Activated CD8-positive, alpha-beta T cell treated with anti-CD3 and anti-CD28 coated beads for 36 hours (primary cell): Measurements from ENCODE around the gene NAA10. TPM values are rescaled to one million over a fixed set of nuclear protein-coding genes. Genes with fewer than 3 reads are reported as not detected.

Source experiments
- ATAC-seq: fragments of 200-7000 bp; cut with Tn5 transposase; one replicate; pipeline ENCODE4 v1.10.0; 2021; ENCODE audit warnings: mild to moderate bottlenecking, moderate library complexity
- CTCF ChIA-PET: fragments of 350-600 bp; sonication (Branson Sonifier 250); formaldehyde crosslinking; loops from one replicate; lab custom pipeline; 2021; ENCODE audit warnings: antibody characterized with exemption; lab: Charles Lee
- POLR2A ChIA-PET: fragments of 350-600 bp; sonication (Branson Sonifier 250); formaldehyde crosslinking; loops from one replicate; lab custom pipeline; 2021; ENCODE audit warnings: antibody characterized with exemption; lab: Charles Lee
- DNase-seq: peaks from one replicate; pipeline ENCODE4 v3.0.0-alpha.2; 2020
- H3K27ac Mint-ChIP-seq: one replicate; pipeline ENCODE4 v1.8.0; 2021; ENCODE audit warnings: mild to moderate bottlenecking, mixed read lengths
- H3K27me3 Mint-ChIP-seq: one replicate; pipeline ENCODE4 v1.8.0; 2021; ENCODE audit warnings: mixed read lengths
- H3K36me3 Mint-ChIP-seq: one replicate; pipeline ENCODE4 v1.8.0; 2021; ENCODE audit warnings: low read depth, mixed read lengths
- H3K4me1 Mint-ChIP-seq: one replicate; pipeline ENCODE4 v1.8.0; 2021; ENCODE audit warnings: low read depth, mixed read lengths
- H3K4me3 Mint-ChIP-seq: one replicate; pipeline ENCODE4 v1.8.0; 2021; ENCODE audit warnings: mild to moderate bottlenecking, moderate library complexity, mixed read lengths
- H3K9me3 Mint-ChIP-seq: one replicate; pipeline ENCODE4 v1.8.0; 2021; ENCODE audit warnings: mixed read lengths
- intact Hi-C: fragments of 100-400 bp; cut with micrococcal nuclease; formaldehyde crosslinking; loops from one replicate; pipeline ENCODE4 v1.10.0; 2022
- total RNA-seq, 2 experiments: library from RNA; stranded (reverse); gene quantifications; one replicate each; pipeline ENCODE4 v1.2.3, GENCODE V29; 2021
- TF ChIP-seq, protein P1 (sequence below): fragments of 200-600 bp; IDR thresholded peaks from one replicate; pipeline ENCODE4 v1.8.0; 2022; ENCODE audit warnings: antibody characterized with exemption, mild to moderate bottlenecking

Gene NAA10
- total RNA-seq, 2 experiments from 2014 or later: 123 to 136 TPM

DNA sequence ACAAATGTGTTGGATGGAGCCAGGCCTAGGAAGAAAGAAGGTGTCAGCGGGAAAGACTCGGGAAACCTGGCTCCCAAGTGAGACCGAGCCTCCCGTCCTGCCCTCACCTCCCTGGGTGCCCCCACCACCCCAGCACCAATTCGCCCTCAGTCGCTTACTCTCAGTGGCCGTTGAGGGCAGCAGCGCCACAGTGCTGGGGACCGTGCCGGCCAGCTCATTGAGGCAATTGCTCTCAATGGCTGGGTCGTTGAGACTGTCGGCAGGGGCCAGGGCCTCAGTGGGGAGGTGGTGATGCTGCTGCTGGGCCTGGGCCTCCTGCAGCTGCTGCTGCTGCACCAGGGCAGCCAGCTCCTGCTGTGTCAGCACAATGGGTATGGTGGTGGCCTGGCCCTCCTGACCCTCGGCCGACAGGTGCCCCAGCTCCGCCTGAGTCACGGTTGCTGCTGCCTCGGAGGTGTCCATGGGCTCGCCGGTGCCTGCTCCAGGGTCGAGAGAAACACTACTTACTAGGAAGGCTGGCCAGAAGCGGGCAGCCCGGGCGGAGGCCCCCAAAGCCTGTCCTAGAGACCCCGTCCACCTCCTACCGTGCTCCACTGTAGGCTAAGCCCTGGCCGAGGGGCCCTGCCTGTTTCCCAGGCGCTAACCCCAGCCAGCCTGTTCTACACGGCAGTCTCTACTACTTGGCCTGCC is 17.0 kb upstream of the NAA10 start:
- H3K27me3 Mint-ChIP-seq: no peaks in the 10 kb centered on the region
- TF ChIP-seq, protein P1, sequence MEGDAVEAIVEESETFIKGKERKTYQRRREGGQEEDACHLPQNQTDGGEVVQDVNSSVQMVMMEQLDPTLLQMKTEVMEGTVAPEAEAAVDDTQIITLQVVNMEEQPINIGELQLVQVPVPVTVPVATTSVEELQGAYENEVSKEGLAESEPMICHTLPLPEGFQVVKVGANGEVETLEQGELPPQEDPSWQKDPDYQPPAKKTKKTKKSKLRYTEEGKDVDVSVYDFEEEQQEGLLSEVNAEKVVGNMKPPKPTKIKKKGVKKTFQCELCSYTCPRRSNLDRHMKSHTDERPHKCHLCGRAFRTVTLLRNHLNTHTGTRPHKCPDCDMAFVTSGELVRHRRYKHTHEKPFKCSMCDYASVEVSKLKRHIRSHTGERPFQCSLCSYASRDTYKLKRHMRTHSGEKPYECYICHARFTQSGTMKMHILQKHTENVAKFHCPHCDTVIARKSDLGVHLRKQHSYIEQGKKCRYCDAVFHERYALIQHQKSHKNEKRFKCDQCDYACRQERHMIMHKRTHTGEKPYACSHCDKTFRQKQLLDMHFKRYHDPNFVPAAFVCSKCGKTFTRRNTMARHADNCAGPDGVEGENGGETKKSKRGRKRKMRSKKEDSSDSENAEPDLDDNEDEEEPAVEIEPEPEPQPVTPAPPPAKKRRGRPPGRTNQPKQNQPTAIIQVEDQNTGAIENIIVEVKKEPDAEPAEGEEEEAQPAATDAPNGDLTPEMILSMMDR: no peak
- H3K36me3 Mint-ChIP-seq: peaks cover 44% of the 10 kb centered on the region
- intact Hi-C loops: no loop called here
- H3K4me3 Mint-ChIP-seq: no peak overlapping the region
- DNase-seq (no peak), ATAC-seq (no peak)
- peaks cover 39% of the 10 kb centered on the region for H3K4me1 Mint-ChIP-seq
- H3K9me3 Mint-ChIP-seq: no peaks in the 10 kb centered on the region
- POLR2A ChIA-PET: interaction anchor here (0.6 to 11.9 kb wide), 6 partner anchors 11 to 534 kb away, joined by 3 to 130 read pairs (median 5); partner anchors contain the start of genes ARHGAP4, HCFC1 and NAA10
- CTCF ChIA-PET: interaction anchor here (1.1 to 10.2 kb wide), 3 partner anchors 11 to 26 kb away, joined by 3 to 136 read pairs (median 17); partner anchors contain the start of gene ARHGAP4
- peak overlapping the region; percentile 66 for H3K27ac Mint-ChIP-seq

DNA sequence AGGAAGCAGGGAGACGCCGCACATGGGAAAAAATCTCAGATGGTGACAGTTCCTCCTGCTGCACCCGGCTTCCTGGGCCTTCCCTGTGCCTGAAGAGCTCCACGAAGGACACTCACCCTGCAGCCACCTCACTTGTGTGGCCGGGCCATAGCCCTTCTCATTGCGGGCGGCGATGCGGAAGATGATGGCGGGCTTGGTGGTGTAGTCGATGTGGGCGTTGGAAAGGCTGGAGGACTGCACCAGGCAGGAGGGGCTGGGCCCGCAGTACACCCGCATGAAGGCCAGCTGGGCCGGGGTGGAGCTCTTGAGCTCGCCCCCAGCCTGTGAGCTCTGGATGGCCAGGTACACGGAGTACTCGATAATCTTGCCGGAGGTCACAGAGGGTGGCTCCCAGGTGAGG is 15.3 kb upstream of the NAA10 start:
- peaks cover 40% of the 10 kb centered on the region for H3K36me3 Mint-ChIP-seq
- no peak overlapping the region for H3K4me3 Mint-ChIP-seq
- DNase-seq: no peak
- H3K27me3 Mint-ChIP-seq: no peaks in the 10 kb centered on the region
- peaks cover 39% of the 10 kb centered on the region for H3K4me1 Mint-ChIP-seq
- H3K9me3 Mint-ChIP-seq: no peaks in the 10 kb centered on the region
- CTCF ChIA-PET: interaction anchor here (1.2 to 10.2 kb wide), 4 partner anchors 12 to 183 kb away, joined by 4 to 136 read pairs (median 6); partner anchors contain the start of gene ARHGAP4
- intact Hi-C loops: no loop called here
- peak overlapping the region; percentile 66 for H3K27ac Mint-ChIP-seq
- no peak for ATAC-seq
- POLR2A ChIA-PET: interaction anchor here (0.5 to 11.9 kb wide), 7 partner anchors 9 to 60 kb away, joined by 3 to 130 read pairs (median 14); partner anchors contain the start of genes ARHGAP4, HCFC1 and NAA10
- TF ChIP-seq, protein P1: no peak

DNA sequence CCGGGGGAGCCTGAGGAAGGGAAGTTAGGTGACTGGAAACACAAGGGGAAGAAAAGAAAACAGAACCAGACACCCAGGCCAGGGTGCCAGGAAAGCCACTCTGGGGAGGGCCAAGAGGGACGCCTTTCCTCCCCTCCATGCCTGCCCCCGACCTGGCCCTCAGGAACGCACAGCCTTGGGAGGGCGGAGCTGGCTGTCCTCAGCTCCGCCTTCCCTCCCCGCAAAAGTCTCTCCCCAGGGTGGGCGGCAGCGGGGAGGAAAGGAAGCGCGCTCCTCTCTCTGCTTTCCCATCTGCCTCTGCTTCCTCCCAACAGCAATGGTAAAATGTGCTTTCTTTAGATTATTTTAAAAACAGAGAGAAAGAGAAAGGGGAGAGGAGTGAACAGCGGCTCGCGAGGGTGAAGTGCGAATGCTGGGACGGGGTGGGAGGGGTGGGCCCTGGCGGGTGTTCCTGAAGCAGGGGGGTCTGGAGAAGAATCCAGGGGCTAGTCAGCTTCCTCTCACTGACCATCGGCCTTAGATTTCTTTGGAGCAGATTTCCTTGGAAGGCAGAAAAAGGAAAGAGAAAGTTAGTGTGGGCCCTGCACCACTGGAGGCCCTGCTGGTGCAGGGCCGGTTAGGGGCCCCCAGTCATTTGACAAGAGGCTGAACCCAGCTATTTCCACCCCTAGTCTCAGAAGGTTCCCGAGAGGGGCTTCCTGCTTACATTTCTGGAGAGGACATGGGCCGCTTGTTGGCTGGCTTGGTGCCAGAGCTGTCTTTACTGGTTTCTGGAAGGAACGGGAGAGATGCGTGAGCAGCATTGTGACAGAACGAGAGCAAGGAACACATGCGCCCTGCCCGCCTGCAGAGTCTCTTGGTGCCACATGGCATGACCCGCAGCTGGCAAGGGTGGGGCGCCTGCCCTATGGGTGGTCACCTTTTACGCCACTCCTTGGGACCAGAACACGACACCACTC is 14.3 kb upstream of the NAA10 start:
- ATAC-seq (no peak), DNase-seq (no peak)
- intact Hi-C loops: no loop called here
- Mint-ChIP-seq H3K9me3 (no peaks in the 10 kb centered on the region), H3K4me3 (peak overlapping the region; percentile 42), H3K4me1 (peaks cover 41% of the 10 kb centered on the region), H3K27me3 (no peaks in the 10 kb centered on the region), H3K27ac (peak overlapping the region; percentile 86), H3K36me3 (peaks cover 33% of the 10 kb centered on the region)
- TF ChIP-seq, protein P1: no peak
- ChIA-PET POLR2A (interaction anchor here (0.6 to 11.9 kb wide), 8 partner anchors 10 to 91 kb away, joined by 3 to 130 read pairs (median 12); partner anchors contain the start of genes ARHGAP4, HCFC1 and NAA10), CTCF (interaction anchor here (1.2 to 10.2 kb wide), 5 partner anchors 11 to 182 kb away, joined by 4 to 136 read pairs (median 6); partner anchors contain the start of gene ARHGAP4)

DNA sequence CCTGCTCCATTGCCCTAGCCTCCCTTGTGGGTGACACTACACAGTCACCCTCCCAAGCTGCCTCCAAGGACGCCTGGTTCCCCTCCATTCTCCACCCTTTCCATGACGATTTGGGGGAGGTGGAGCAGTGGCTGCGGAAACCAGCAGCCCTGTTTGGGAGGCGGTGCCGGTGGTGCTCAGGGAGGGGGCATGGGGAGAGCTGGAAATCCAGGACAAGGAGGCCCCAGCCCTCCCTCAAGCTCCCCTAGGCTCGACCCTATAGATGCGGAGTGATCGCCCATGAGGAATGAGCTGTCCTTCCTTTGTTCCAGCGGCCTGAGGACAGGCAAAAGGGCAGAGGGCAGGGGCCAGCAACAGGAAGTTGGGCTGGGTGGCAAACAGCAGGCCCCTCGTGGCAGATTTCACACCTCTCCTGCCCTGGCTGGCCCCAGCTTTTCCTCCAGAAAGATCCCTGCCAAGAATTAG is 13.2 kb upstream of the NAA10 start:
- intact Hi-C loops: no loop called here
- Mint-ChIP-seq H3K27me3 (no peaks in the 10 kb centered on the region), H3K4me3 (no peak overlapping the region), H3K4me1 (peaks cover 42% of the 10 kb centered on the region), H3K9me3 (no peaks in the 10 kb centered on the region), H3K36me3 (peaks cover 26% of the 10 kb centered on the region), H3K27ac (peak overlapping the region; percentile 86)
- ATAC-seq (no peak), DNase-seq (no peak)
- TF ChIP-seq, protein P1: no peak
- ChIA-PET CTCF (interaction anchor here (0.7 to 10.2 kb wide), 7 partner anchors 9 to 184 kb away, joined by 3 to 136 read pairs (median 4); partner anchors contain the start of genes ARHGAP4, NAA10 and PLXNB3), POLR2A (interaction anchor here (0.5 to 11.9 kb wide), 6 partner anchors 12 to 75 kb away, joined by 3 to 130 read pairs (median 30); partner anchors contain the start of genes ARHGAP4, HCFC1 and NAA10)
